Left lung (tissue), 10 donors: ENCODE results near the gene PTPRM. TPM values are rescaled to one million over a fixed set of nuclear protein-coding genes. Genes with fewer than 3 reads are reported as not detected.
A peak's percentile ranks its signal among the peaks of the same experiment; 100 is the strongest.

Experiments
- ATAC-seq: fragments of 200-7000 bp; cut with Tn5 transposase; one replicate; pipeline ENCODE4 v1.9.1; 2020; ENCODE audit warnings: moderate library complexity
- DNase-seq, 4 donors: peaks; one replicate each; pipeline ENCODE4 v3.0.0-alpha.2; 2013 to 2020
- H3K27ac ChIP-seq, 2 donors: fragments of 200-600 bp; sonication (generic) in 1 of 2; one replicate each; pipeline versions ENCODE4 v1.5.0 to v1.8.0; 2020 to 2021
- H3K27me3 ChIP-seq, 2 donors: fragments of 200-600 bp; sonication (generic) in 1 of 2; one replicate each; pipeline versions ENCODE4 v1.5.0 to v1.8.0; 2020 to 2021
- H3K36me3 ChIP-seq, 2 donors: fragments of 200-600 bp; sonication (generic) in 1 of 2; one replicate each; pipeline versions ENCODE4 v1.5.0 to v1.8.0; 2020 to 2021
- H3K4me1 ChIP-seq, 2 donors: fragments of 200-600 bp; one replicate each; pipeline ENCODE4 v1.8.0; 2021
- H3K4me3 ChIP-seq, 2 donors: fragments of 200-600 bp; sonication (generic) in 1 of 2; one replicate each; pipeline versions ENCODE4 v1.5.0 to v1.8.0; 2020 to 2021; ENCODE audit warnings: mild to moderate bottlenecking in 1 of 2
- H3K9me3 ChIP-seq, 2 donors: fragments of 200-600 bp; sonication (generic) in 1 of 2; one replicate each; pipeline versions ENCODE4 v1.5.0 to v1.8.0; 2020 to 2021
- CTCF ChIP-seq, 2 donors: fragments of 200-600 bp; sonication (generic) in 1 of 2; IDR thresholded peaks; one replicate each; pipeline versions ENCODE4 v1.5.0 to v1.8.0; 2021; ENCODE audit warnings: antibody characterized with exemption in 2 of 2
- intact Hi-C, 2 donors: fragments of 100-400 bp; cut with DNase I; formaldehyde crosslinking; loops; one replicate each; pipeline versions ENCODE4 v1.11.2 to v1.14.2; 2022
- polyA plus RNA-seq, 6 donors: library from polyadenylated mRNA; unstranded; fragments of 120-200 nt; gene quantifications; one replicate each; pipeline ENCODE4 v1.2.1, GENCODE V29; 2013; ENCODE audit not compliant: insufficient read length in 6 of 6
- total RNA-seq, 2 donors: library from RNA; stranded (reverse); fragmentation: NEBNext Ultra II Directional; extraction: Animal tissue kit (Norgen Biotek cat#: 25700); gene quantifications; one replicate each; pipeline ENCODE4 v1.2.1, GENCODE V29; 2021
- donor health status: DM: no; HTN: yes; CAD: no.
- donor health status: DM: no; HTN: no; CAD: no.

The PTPRM gene
- total and polyA plus RNA-seq, 8 donors, result 76.4 to 99.6 (median 90.1) TPM

- Histone ChIP-seq H3K9me3 (no peaks in the 10 kb centered on the region), H3K36me3 (no peaks in the 10 kb centered on the region), H3K27ac (no peak overlapping the region), H3K27me3 (no peaks in the 10 kb centered on the region), H3K4me3 (no peak overlapping the region), H3K4me1 (peaks cover 0 to 14% of the 10 kb centered on the region in 2 donors)
- DNase-seq (no peak), ATAC-seq (no peak)
- intact Hi-C loops, result no loop called here
- TF ChIP-seq CTCF (IDR thresholded peaks at IDR 0.05), result no peak
Measured at GRCh38 chr18:8080092-8080491, 513.0 kb downstream of the PTPRM start.

GRCh38 chr18:8081267-8081666 lies 514.2 kb downstream of the PTPRM start:
- H3K36me3 ChIP-seq, result no peaks in the 10 kb centered on the region
- no peaks in the 10 kb centered on the region for H3K9me3 ChIP-seq
- TF ChIP-seq CTCF (IDR thresholded peaks at IDR 0.05), result no peak
- H3K27me3 ChIP-seq, result no peaks in the 10 kb centered on the region
- intact Hi-C loops, result no loop called here
- no peak overlapping the region for H3K4me3 ChIP-seq
- H3K4me1 ChIP-seq, result peaks cover 0 to 14% of the 10 kb centered on the region in 2 donors
- peak; percentile 78 for ATAC-seq
- peak in 1 of 4 donors; percentile 9 for DNase-seq
- peak overlapping the region in 1 of 2 donors; percentile 60 for H3K27ac ChIP-seq

- TF ChIP-seq CTCF (IDR thresholded peaks at IDR 0.05), result no peak
- ATAC-seq, result peak; percentile 94
Measured at GRCh38 chr18:8081872-8082553, 514.9 kb downstream of the PTPRM start.

GRCh38 chr18:8084160-8084559 lies 517.0 kb downstream of the PTPRM start:
- ATAC-seq, result no peak
- TF ChIP-seq CTCF (IDR thresholded peaks at IDR 0.05), result peak; percentile 31 to 37
- intact Hi-C loops, result no loop called here

More at GRCh38 chr18:8081872-8082553, 514.9 kb downstream of the PTPRM start:
- no peaks in the 10 kb centered on the region for H3K27me3 ChIP-seq
- H3K27ac ChIP-seq, result peak overlapping the region in 1 of 2 donors; percentile 60
- intact Hi-C loops, result no loop called here
- peak in 2 of 4 donors; percentile 13 to 54 for DNase-seq
- no peaks in the 10 kb centered on the region for H3K9me3 ChIP-seq
- peaks cover 0 to 14% of the 10 kb centered on the region in 2 donors for H3K4me1 ChIP-seq
- no peaks in the 10 kb centered on the region for H3K36me3 ChIP-seq
- H3K4me3 ChIP-seq, result no peak overlapping the region

GRCh38 chr18:8088626-8089025 lies 521.5 kb downstream of the PTPRM start:
- no peak for TF ChIP-seq CTCF (IDR thresholded peaks at IDR 0.05)
- Histone ChIP-seq H3K36me3 (no peaks in the 10 kb centered on the region), H3K4me1 (peaks cover 0 to 2% of the 10 kb centered on the region in 2 donors), H3K9me3 (no peaks in the 10 kb centered on the region), H3K27ac (no peak overlapping the region), H3K27me3 (no peaks in the 10 kb centered on the region), H3K4me3 (no peak overlapping the region)
- ATAC-seq, result no peak
- DNase-seq, result no peak
- intact Hi-C loops, result no loop called here

More at GRCh38 chr18:8084160-8084559, 517.0 kb downstream of the PTPRM start:
- H3K4me3 ChIP-seq, result no peak overlapping the region
- H3K36me3 ChIP-seq, result no peaks in the 10 kb centered on the region
- H3K27ac ChIP-seq, result no peak overlapping the region
- DNase-seq, result peak in 2 of 4 donors; percentile 12 to 42
- H3K4me1 ChIP-seq, result peaks cover 0 to 14% of the 10 kb centered on the region in 2 donors
- no peaks in the 10 kb centered on the region for H3K27me3 ChIP-seq
- no peaks in the 10 kb centered on the region for H3K9me3 ChIP-seq
